ENCODE results near the gene CADM1.

The CADM1 gene

GRCh38 chr11:115504276-115505158, at the start of gene CADM1:
CADM1 (minus strand) TSS chr11:115504415.
- peak; percentile 16 for DNase-seq (ENCODE audit: low read depth)

DNA sequence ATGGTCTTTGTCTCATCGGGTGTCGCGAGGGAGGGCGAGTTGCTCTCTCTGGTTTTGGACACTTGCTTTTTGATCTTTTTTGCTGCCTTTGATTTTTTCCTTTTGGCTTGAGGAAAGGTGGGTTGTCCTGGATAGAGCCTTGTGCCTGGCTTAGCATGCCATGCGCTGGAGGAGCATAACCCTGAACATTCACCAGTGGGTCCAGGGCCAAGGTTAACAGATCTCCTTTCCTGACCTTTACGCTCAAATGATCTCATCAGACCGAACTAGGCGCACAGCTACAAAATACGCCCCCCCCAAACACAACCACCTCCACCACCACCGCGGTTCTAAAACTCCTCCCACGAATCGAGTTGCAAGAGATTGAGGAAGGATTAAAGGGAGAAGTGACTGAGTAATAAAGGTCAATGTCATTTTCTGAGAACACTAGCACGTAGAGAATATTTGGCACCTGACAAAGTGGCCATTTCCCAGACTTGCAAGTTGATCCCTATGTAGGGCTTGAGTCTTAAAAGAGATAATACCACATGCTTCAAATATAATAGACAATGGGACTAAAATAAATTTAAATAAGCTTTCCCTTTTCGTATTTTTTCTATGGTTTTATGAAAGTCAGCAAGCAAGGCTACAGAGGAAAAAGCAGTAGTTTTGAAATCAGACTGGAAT, 48.7 kb upstream of the CADM1 start:
- DNase-seq (ENCODE audit: low read depth), result no peak

DNA sequence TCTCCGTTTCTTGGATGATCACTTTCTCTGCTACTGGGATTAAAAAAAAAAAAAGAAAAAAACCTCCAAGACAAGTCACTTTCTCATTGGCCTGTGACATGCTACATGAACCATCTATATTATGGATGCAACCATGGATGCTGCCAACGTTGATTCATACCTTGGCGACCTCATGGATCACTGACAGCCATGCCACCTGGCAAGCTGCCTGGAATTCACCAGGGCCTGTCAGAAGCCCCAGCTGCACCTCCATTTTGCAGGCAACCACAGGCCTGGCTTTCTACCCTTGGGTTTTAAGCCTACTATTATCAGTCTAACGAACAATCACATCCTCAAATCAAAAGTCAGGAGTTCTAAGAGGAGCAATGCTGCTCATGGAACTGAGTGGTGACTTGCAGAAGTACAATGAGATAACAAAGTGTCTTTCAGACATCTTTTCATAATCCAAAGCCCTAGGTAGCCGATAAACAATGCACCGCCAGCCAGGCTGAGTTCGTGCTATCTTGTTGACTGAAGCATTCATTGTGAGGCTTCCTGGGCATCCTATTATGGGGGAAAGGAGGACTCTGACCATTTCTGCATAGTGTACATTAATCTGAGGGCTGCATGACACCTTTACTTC, 48.0 kb upstream of the CADM1 start:
- DNase-seq (ENCODE audit: low read depth), result no peak

GRCh38 chr11:115550291-115551059, 46.3 kb upstream of the CADM1 start:
- DNase-seq (ENCODE audit: low read depth), result no peak

GRCh38 chr11:115548878-115549528, 44.8 kb upstream of the CADM1 start:
- DNase-seq (ENCODE audit: low read depth), result no peak

DNA sequence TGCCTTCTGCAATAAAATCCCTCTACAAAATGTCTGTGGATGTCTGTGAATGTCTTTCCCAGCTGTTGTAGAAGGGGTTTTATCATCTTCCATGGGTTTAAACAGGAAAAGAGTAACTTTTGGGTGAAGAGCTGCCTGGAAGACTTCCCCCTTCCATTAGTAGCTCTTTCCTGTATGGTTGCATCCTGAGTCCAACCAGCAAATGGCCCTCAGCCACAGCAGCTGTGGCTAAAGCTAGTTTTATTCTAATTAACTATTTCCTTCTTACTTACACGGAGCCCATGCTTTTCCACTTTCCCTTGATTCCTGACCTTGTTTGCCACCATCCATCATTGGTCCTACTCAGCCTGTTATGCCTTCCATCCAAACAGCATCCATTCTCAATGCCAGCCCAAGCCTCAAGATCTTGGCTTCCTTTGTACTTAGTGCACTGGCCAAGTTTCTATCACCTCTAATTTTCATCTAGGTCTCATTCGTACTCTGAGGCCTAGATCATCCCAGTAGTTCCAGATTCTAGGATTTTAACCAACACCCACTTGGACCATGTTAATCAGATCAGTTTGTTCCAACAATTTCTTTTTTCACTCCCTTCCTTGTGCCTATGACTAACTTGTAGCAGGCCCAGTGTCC, 41.5 kb upstream of the CADM1 start:
- DNase-seq (ENCODE audit: low read depth), result no peak

GRCh38 chr11:115544422-115544948, 40.3 kb upstream of the CADM1 start:
- no peak for DNase-seq (ENCODE audit: low read depth)

DNA sequence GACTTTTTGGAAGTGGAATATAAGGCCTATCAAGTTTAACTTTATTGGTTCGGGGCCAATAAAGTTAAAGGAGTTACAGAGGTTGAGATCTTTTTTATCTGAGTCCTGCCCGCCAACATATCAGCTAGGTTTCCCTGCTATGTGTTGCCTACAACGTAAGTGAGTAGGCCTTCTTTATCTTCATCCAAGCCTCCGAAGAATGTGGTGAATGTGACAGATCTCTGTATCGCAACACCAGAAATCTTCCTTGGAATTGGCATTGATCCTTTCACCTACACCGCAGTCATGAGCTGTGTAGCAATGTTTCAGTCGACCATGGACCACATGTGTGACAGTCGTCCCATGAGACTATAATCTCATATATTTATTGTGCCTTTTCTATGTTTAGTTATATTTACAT, 37.3 kb upstream of the CADM1 start:
- DNase-seq (ENCODE audit: low read depth), result no peak

DNA sequence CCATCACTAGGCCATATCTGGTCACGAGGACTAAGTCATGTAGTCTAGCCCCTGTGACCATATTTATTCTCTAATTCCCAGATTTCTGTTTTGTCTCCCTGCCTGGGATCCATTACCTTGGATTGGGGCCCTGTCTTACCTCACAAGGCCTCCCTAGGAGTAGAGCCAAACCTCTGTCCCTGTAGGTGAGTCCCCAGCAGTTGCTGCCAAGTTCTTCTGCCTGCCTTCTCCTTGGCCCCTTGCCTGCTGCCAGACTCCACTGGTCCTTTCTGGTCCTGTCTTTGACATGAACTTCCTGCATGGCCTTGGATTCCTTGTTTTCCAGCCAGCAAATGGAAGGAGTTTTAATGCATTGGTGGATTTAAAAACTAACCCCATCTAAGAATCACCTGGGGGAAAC, 35.6 kb upstream of the CADM1 start:
- DNase-seq (ENCODE audit: low read depth), result no peak

GRCh38 chr11:115535781-115536180, 31.6 kb upstream of the CADM1 start:
- no peak for DNase-seq (ENCODE audit: low read depth)

DNA sequence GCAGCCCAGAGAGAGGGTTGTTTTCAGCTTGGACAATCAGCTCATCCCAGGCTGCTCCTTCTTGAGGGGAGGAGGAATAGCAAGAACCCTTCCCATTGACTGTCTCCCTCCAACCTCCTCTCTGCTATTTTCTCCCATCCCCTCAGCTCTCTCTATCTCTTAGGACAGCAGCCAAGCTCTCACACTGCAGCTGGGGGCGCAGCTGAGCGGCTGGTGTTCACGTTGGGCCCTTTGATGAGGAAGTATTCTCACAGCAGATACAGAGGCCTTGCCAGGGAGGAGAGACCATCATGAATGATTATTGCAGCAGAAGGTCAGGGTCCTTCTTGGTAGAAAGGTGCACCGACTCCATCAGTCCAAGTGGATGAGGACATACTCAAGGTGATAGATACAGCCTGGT, 26.5 kb upstream of the CADM1 start:
- DNase-seq (ENCODE audit: low read depth), result no peak

GRCh38 chr11:115528225-115528624, 24.0 kb upstream of the CADM1 start:
- no peak for DNase-seq (ENCODE audit: low read depth)

GRCh38 chr11:115527534-115528125, 23.4 kb upstream of the CADM1 start:
- DNase-seq (ENCODE audit: low read depth), result no peak

DNA sequence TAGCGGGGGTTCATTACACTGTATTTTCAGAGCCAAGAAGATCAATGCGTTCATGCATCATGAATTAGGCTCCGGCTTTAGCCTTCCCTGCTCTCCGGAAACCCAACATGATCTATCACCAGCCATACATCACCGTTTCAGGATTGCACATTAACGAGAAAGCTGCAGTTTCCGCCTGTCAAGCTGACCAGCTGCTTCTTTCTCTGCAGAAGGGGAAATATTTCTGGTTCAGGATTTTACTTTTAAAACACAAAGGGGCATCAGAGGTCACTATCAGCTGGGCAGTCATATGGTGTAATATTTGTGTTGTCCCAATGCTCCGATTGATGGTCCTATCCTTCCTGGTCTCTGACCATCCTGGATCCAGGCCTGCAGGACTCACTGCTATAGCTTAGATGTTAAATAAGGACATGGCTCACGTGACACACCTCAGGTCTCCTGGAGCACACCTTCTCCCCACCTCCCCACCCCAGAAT, 21.4 kb upstream of the CADM1 start:
- no peak for DNase-seq (ENCODE audit: low read depth)

GRCh38 chr11:115524572-115524971, 20.4 kb upstream of the CADM1 start:
- no peak for DNase-seq (ENCODE audit: low read depth)

DNA sequence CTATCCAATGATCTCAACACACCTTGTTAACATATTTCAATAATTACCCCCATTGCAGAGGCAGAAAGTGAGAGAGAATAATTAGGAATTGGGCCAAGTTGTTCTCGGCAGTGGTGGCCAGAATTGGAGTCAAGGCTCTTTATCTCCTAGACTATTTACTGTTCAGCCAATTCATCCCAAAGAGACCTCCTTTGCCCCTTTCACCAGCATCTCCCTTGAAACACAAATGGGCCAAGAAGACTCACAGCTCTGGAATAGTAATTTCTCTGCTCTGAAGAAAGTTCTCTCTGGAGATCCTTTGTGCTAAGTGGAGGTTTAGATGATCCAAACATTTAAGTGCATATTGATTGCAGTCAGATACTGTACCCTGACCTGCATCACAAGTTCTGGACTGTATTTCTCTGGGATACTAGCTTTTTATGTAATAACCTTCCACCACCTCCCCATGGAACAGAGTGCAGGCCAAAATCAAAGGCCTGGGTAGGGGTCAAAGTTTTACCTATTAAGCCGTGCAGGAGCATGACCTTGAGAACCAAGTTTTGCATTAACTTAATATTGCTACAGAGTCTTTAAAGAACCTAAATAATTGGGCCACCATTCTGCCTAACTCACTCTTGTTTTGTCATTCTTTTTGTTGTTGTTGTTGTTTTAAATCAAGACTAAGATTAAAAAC, 19.6 kb upstream of the CADM1 start:
- DNase-seq (ENCODE audit: low read depth), result no peak

DNA sequence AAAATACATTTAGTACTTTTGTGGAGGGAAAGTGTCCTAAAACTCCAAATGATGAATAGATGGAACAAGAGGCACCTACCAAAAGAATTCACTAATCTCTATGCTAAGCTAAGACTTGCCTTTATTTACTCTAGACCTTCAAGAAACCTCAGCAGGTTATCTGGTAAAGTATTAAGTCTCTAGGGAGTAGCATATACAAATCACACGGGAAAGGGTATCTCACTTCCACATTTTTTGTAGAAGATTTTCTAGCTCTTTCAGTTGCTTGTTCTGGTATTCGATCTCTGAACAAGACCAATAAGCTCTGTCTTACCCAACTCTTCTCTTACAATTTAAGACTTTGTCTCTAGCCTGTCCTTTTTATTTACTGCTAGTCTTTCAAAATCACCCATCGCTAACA, 18.1 kb upstream of the CADM1 start:
- no peak for DNase-seq (ENCODE audit: low read depth)

DNA sequence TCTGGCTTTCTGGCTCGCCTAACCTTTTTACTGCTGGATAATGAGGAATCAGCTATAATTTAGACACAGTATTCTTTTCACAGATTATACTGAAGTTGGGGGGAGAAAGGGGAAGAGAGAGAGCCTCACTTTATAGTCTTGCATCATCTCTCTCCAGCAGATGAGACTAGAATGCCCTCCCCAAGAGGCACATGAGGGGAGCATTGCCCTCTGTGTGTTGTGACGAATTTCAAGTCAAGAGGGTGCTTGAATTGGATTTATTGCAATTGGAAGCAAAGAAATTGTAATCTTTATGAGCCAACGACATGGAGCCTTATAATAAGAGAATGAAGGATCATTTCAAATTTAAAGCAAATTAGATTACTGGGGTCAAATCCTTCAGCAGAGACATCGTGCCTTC, 17.6 kb upstream of the CADM1 start:
- DNase-seq (ENCODE audit: low read depth), result no peak

- DNase-seq (ENCODE audit: low read depth), result no peak
Observed at GRCh38 chr11:115518983-115519628, 14.9 kb upstream of the CADM1 start.
